ENCODE data around the gene CAPN7.

CAPN7 gene

GRCh38 chr3:15279205-15279604 is 73.2 kb downstream of the CAPN7 start:
- no peak for DNase-seq

- no peak for DNase-seq
These were observed 73.8 kb downstream of the CAPN7 start for GRCh38 chr3:15279671-15280402.

DNA sequence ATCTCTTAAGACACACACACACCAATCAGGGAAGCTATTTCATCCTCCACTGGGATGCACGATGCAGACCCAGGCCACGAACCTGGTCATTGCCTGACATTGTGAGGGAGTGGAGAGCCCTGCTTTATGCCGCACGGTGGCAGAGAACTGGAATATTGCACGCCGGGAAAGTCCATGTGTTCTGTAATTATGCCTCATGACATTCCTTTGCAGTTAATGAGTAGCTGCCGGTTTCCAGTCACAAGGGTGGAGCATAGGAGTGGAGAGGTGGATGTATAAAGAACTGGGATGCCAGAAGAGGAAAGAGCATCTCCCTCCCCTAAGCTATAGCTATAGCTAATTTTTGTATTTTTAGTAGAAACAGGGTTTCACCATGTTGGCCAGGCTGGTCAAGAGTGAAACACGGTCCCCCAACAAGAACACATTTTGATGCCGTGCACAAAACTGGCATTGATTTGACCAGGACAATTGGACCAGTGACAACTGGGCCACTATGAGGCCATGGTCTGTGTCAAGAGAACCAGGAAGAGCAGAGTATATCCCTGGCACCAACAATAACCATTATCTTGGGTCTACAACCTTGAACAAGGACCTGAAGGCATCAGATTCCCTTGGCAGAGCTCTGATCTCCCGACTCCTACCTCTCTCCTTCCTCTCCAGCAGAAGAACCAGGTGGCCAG is 74.9 kb downstream of the CAPN7 start:
- no peak for DNase-seq

- no peak for DNase-seq
These were observed 75.8 kb downstream of the CAPN7 start for GRCh38 chr3:15281817-15282216.

DNA sequence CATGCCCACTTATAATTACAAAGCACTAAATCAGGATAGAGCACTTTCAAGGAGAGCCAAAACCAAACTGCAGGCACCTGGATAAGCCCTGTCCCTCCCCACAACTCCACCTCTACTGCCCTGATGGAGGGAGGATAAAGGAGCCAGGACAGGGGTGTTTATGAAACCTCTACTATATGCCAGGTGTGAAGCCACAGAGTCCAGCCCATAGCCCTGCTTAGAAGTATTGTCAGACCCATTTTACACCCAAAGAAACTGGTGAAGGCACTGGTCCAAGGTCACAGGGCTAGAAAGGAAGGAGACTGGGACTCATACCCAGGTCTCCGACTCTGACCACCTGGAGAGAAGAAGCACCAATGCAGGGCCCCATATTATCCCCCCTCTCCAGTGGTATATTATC is 77.7 kb downstream of the CAPN7 start:
- DNase-seq, result no peak

GRCh38 chr3:15284121-15284889 is 78.3 kb downstream of the CAPN7 start:
- DNase-seq, result peak; percentile 89

DNA sequence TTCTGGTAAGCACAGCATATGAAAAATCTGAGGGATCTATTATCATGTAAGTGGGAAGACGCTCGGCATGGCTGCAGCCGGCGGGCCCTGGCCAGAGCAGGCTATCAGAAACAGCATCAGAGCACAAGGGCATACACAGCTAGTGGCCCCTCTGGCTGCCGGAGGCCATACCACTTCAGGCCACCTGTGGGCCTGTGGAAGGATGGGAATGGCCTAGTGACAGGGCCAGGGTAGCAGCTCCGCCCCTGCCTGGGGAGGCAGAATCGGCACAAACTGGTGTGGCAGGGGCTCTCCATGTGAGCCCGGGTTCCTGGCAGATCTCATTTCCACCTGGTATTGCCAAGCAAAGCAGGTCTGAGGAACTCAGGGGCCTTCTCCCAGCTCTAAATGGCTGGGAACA is 80.0 kb downstream of the CAPN7 start:
- DNase-seq, result no peak

DNA sequence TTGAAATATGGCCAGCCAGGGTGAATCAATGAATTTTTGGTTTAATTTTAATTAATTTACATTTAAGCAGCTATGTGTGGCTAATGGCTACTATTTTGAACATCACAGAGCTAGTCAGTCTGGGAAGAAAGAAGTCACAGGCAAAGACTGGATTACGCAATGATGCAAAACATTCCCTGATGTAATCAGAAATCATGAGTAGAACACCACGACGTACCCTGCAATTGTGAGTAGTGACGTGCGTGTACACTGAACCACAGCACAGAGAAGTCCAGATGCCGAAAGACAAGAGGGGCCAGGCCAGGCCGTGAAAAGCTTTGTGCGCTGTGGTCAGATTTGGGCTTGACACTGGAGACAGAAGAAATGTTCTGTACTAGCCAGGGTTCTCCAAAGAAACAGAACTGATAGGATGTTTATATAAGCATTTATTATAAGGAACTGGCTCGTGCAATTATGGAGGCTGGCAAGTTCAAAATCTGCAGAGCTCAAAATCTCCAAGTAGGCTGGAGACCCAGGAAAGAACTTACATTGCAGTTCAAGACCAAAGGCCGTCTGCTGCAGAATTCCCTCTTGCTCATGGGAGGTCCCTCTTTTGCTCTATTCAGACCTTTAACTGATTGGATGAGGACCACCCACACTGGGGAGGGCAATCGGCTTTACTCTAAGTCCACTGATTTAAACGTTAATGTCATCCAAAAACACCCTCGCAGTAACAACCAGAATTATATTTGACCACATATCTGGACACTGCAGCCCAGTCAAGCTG is 81.7 kb downstream of the CAPN7 start:
- no peak for DNase-seq

DNA sequence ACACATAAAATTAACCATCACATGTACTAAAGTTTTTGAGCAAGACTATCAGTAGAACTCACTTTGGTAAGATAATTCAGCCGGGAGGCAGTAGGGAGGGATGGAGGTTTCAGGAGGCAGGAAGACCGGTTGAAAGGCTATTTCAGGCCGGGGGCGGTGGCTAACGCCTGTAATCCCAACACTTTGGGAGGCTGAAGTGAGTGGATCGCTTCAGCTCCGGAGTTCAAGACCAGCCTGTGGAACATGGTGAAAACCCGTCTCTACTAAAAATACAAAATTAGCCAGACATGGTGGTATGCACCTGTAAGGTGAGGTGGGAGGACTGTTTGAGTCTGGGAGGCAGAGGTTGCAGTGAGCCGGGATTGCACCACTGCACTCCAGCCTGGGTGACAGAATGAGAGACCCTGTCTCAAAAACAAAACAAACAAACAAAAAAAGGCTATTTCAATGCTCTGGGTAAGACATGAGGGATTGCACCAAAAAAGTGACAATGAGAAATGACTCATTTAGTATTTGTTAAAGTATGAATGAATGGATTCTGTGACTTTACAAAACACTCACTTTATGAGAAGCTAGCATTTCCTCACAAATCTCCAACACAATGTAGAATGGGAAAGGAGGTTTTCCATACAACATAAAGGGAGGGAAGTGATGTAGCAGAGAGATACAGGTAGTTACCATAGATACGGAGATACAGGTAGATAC is 82.4 kb downstream of the CAPN7 start:
- no peak for DNase-seq

DNA sequence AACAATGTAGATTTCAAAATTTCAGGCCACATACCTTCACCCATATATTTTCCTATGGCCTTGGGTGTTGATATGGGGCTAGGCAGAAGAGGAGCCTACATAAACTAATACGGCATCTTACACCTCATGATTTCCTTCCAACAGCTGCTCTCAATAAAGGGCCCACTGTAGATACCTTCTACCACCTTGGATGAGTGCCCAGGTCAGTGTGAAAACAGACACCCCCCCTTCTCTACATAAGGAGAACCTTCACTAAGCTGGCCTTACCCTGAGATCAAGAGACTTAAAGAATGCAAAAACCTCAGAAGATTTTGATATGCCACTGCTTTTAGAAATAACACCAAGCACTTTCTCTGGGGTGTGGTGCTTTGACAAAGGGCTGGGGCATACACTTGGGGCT is 83.6 kb downstream of the CAPN7 start:
- no peak for DNase-seq

DNA sequence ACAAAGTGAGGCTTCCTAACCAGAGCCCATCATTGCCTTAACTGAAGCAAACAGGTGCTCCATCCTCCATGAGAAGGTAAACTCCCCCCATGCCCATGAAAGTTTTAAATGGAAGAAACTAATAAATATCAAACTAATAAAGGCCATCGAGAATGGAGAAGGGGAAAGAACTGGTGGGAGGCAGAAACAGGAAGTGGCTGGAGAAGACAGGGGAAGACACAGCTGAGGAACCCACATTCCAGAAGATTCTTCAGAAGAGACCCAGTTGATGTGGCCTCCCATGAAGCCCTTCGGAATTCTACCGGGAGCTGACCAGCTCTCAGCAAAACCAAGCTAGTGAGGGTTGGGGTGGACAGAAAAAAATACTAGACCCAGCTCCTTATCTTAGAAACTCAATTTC is 84.7 kb downstream of the CAPN7 start:
- no peak for DNase-seq

- no peak for DNase-seq
These were observed 85.8 kb downstream of the CAPN7 start for GRCh38 chr3:15291589-15292541.

DNA sequence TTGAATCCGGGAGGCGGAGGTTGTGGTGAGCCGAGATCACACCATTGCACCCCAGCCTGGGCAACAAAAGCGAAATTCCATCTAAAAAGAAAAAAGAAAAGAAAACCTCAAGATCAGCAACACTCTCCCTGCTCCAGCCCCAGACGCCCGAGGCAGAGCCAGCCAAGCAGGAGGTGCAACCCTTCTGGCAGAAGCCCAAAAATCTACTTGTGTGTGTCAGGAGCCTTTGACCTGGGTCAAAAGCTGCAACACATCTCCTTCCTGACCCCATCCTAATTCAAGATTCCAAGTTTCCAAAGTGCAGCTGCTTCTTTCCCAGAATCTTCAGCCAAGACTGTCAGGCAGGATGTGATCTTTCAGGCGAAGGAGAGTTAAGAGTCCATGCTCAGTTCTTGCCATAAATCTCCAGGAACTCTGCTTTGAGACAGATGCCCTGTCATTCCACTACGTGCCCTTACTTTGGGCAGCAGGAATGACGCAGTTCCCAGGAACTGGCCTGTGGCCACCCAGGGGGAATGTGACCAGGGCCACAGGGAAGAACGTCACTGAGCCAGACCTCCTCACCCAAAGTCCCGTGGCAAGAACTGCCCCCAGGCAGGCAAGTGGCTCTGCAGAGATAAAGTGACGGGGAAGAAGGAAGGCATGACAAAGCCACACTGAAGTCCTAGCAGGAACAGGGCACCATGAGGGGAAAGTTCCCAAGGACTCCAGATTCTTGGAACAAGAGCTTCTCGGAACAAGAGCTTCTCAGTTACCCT is 86.9 kb downstream of the CAPN7 start:
- no peak for DNase-seq

DNA sequence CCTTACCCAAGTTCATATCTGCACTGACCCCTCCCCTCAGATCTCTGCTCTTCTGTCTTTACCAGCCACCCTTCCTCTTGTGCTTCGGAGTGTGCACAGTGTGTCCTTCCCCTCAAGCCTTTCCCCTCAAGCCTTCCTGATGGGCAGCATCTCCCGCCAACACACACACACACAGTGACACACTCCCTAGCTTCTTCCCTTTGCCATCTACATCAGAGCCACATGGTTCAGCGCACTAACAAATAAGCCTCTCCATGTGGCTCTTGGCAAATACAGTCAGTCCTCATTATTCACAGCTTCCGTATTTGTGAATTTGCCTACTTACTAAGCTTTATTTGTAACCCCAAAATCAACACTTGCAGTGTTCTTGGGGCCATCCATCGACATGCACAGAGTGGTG is 88.9 kb downstream of the CAPN7 start:
- no peak for DNase-seq

DNA sequence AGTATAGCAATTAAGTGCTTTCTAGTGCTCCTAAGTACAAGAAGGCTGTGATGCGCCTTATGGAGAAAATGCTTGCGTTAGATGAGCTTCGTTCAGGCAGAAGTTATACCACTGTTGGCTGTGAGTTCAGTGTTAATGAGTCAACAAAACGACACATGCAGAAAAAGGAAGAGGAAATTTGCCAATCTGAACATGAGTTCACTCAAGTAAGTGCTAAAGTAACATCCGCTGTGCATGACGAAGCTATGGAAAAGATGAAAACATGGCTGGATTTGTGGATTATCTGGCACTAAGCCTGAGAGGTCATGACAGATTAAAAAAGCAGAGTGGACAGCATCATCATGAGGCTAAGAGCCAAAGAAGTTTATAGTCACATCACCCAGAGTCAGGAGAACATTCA is 89.5 kb downstream of the CAPN7 start:
- no peak for DNase-seq

DNA sequence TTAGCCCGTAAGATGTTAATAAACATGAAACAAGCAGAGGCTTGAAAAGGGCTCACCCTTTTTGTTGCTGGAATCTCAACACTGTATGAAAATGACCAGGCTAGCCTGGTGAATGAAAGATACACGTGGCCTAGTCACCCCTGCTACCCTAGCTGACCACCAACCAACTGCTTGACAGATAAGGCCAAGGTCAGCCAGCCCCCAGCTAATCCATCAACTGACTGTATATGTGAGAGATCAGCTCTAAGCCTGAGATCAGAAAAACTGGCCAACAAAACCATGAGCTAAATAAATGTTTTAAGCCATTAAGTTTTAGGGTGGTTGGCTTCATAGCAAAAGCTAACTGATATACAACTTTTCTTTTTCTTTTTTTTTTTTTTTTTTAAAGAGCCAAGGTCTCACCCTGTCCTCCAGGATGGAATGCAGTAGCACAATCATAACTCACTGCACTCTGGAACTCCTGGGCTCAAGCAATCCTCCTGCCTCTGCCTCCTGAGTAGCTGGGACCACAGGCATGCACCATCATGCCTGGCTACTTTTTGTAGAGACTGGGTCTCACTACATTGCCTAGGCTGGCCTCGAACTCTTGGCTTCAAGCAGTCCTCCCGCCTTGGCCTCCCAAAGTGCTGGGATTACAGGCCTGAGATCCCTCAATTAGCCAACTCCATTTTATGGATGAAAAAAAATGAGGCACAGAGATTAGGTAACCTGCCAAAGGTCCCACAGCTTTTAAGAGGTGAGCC is 91.7 kb downstream of the CAPN7 start:
- no peak for DNase-seq

GRCh38 chr3:15298504-15298903 is 92.5 kb downstream of the CAPN7 start:
- DNase-seq, result no peak

DNA sequence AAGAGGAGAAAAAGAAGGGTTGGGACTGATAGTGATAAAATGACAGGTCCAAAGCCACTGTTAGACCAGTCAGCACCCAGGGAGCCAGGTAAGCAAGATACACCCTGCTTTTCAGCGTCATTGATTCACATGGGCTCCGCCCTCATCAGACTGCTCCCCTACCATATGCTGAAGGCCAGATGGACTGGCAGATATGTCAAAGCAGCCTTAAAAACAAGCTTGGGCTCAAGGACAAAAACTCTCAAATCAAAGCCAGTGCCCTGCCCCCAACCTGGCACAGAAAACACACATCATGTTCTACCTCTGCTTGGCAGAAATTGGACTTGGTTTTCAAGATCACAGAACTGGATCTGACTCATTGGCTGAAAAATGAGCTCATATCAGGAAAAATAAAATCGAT is 93.0 kb downstream of the CAPN7 start:
- DNase-seq, result no peak

GRCh38 chr3:15300323-15301078 is 94.5 kb downstream of the CAPN7 start:
- DNase-seq, result no peak

Measured in DMS79 treated with DMSO at 0.1 percent for 48 hours (cell line).